SU-DHL-6 (cell line): ENCODE data around the gene OR4D10.

Source experiments
- EZH2phosphoT487 ChIP-seq: fragments of 200-600 bp; sonication (generic), shearing (Covaris generic); conservative IDR thresholded peaks from 2 replicates; pipeline ENCODE4 v1.6.1; 2018; ENCODE audit warnings: mild to moderate bottlenecking, antibody characterized with exemption, low read length, moderate library complexity, mixed read lengths
- TF ChIP-seq, protein P1 (sequence below): fragments of 200-600 bp; sonication (generic); IDR thresholded peaks from one replicate; pipeline ENCODE4 v1.5.1; 2017; ENCODE audit warnings: antibody characterized with exemption, mild to moderate bottlenecking, low read length, moderate library complexity; ENCODE audit not compliant: insufficient read depth, poor library complexity, severe bottlenecking

DNA sequence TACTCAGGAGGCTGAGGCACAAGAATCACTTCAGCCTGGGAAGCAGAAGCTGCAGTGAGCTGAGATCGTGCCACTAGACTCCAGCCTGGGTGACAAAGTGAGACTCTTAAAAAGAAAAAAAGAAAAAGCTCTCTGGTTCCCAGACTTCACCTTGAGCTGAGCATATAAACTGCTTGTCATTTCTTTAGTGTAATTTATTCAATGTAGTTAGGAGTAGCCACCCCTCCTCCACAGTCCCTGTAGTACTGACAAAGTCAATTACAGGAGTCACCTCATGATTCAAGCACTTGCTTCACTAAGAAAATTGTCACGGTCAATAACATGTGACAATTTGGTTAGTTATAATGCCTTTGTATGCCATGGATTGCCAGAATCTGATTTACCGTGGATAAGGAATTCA lies 7.2 kb downstream of the OR4D10 start:
- TF ChIP-seq, protein P1, sequence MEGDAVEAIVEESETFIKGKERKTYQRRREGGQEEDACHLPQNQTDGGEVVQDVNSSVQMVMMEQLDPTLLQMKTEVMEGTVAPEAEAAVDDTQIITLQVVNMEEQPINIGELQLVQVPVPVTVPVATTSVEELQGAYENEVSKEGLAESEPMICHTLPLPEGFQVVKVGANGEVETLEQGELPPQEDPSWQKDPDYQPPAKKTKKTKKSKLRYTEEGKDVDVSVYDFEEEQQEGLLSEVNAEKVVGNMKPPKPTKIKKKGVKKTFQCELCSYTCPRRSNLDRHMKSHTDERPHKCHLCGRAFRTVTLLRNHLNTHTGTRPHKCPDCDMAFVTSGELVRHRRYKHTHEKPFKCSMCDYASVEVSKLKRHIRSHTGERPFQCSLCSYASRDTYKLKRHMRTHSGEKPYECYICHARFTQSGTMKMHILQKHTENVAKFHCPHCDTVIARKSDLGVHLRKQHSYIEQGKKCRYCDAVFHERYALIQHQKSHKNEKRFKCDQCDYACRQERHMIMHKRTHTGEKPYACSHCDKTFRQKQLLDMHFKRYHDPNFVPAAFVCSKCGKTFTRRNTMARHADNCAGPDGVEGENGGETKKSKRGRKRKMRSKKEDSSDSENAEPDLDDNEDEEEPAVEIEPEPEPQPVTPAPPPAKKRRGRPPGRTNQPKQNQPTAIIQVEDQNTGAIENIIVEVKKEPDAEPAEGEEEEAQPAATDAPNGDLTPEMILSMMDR = no peak
- TF ChIP-seq EZH2phosphoT487 = no peak
